HCT116 (cell line): ENCODE results near the gene F13A1. TPM values are rescaled to one million over a fixed set of nuclear protein-coding genes. Genes with fewer than 3 reads are reported as not detected.

Experiments
- ATAC-seq: fragments of 200-7000 bp; cut with Tn5 transposase; 2 replicates; pipeline ENCODE4 v1.9.1; 2020; ENCODE audit warnings: mild to moderate bottlenecking, moderate library complexity
- BruUV-seq: library from RNA; stranded (reverse); fragments of 400-500 nt; replicated peaks from 2 replicates; lab custom pipeline; 2021; lab: Mats Ljungman, UMichigan
- CTCF ChIA-PET: fragments of 300-600 bp; sonication (Branson Sonifier 250); formaldehyde crosslinking; loops from one replicate; lab custom pipeline; 2021; ENCODE audit warnings: antibody characterized with exemption; lab: Charles Lee
- POLR2A ChIA-PET: fragments of 300-600, 350-600 bp; sonication (Branson Sonifier 250); formaldehyde crosslinking; loops from one replicate; lab custom pipeline; 2021; ENCODE audit warnings: antibody characterized with exemption; lab: Charles Lee
- RAD21 ChIA-PET, 2 experiments: fragments of 300-600 bp; sonication (Branson Sonifier 250); formaldehyde crosslinking; loops; one replicate each; lab custom pipeline; 2023; ENCODE audit warnings: low total read pairs in 2 of 2; ENCODE audit not compliant: uncharacterized antibody in 2 of 2, unreplicated experiment in 2 of 2, low non-redundant PET in 1 of 2; lab: Charles Lee
- DNase-seq: peaks from one replicate; pipeline ENCODE4 v3.0.0-alpha.2; 2010; ENCODE audit warnings: low read depth, low spot score
- H2AFZ ChIP-seq: fragments of 200-600 bp; shearing (Covaris generic), sonication (generic); 2 replicates; pipeline ENCODE4 v1.6.1; 2017; ENCODE audit warnings: low read depth, mixed run types, mixed read lengths, antibody characterized with exemption, low read length; ENCODE audit not compliant: poor library complexity, severe bottlenecking
- H3K27ac ChIP-seq: 2 replicates; pipeline ENCODE4 v1.5.1; 2012; ENCODE audit warnings: low read depth, low read length
- H3K27me3 ChIP-seq: fragments of 200-600 bp; sonication (generic); 2 replicates; pipeline ENCODE4 v1.6.1; 2016; ENCODE audit warnings: mixed run types, low read length, mixed read lengths; ENCODE audit not compliant: insufficient read depth
- H3K36me3 ChIP-seq, 2 experiments: fragments of 200-500 bp in 1 of 2; fragments of 200-600 bp in 1 of 2; sonication (Bioruptor generic) in 1 of 2; sonication (generic) in 1 of 2; 2 replicates each; pipeline versions ENCODE4 v1.5.1 to v1.6.1; 2014 to 2016; ENCODE audit warnings: low read length in 2 of 2, inconsistent platforms in 1 of 2, mixed read lengths in 1 of 2, mixed run types in 1 of 2; ENCODE audit not compliant: insufficient read depth in 2 of 2, control insufficient read depth in 1 of 2
- H3K4me1 ChIP-seq, 2 experiments: fragments of 200-600 bp in 1 of 2; sonication (generic) in 1 of 2; 2 replicates each; pipeline versions ENCODE4 v1.5.1 to v1.6.1; 2012 to 2017; ENCODE audit warnings: low read length in 2 of 2, inconsistent platforms in 1 of 2, mild to moderate bottlenecking in 1 of 2, mixed read lengths in 1 of 2, mixed run types in 1 of 2, moderate library complexity in 1 of 2; ENCODE audit not compliant: insufficient read depth in 2 of 2, control insufficient read depth in 1 of 2
- H3K4me2 ChIP-seq: fragments of 200-600 bp; sonication (generic); 2 replicates; pipeline ENCODE4 v1.6.1; 2017; ENCODE audit warnings: mixed run types, low read length, mixed read lengths
- H3K4me3 ChIP-seq, 2 experiments: fragments of 200-600 bp in 1 of 2; sonication (generic) in 1 of 2; replicated peaks in 1 of 2; 2 replicates each; pipeline ENCODE4 v1.5.1; 2011 to 2016; ENCODE audit warnings: low read length in 2 of 2, control low read depth in 1 of 2, low read depth in 1 of 2, mild to moderate bottlenecking in 1 of 2, mixed read lengths in 1 of 2, mixed run types in 1 of 2
- H3K79me2 ChIP-seq: fragments of 200-600 bp; sonication (generic); 2 replicates; pipeline ENCODE4 v1.6.1; 2017; ENCODE audit warnings: mild to moderate bottlenecking, mixed run types, low read length, moderate library complexity, mixed read lengths; ENCODE audit not compliant: insufficient read depth
- H3K9ac ChIP-seq: fragments of 200-600 bp; sonication (generic); 2 replicates; pipeline ENCODE4 v1.6.1; 2016; ENCODE audit warnings: low read length, mixed read lengths
- H3K9me2 ChIP-seq: fragments of 200-600 bp; sonication (generic), shearing (Covaris generic); 2 replicates; pipeline ENCODE4 v1.6.1; 2017; ENCODE audit warnings: mixed run types, mild to moderate bottlenecking, moderate library complexity; ENCODE audit not compliant: insufficient read depth
- H3K9me3 ChIP-seq, 2 experiments: fragments of 200-500 bp in 1 of 2; fragments of 200-600 bp in 1 of 2; sonication (Bioruptor generic) in 1 of 2; sonication (generic) in 1 of 2; 2 replicates each; pipeline ENCODE4 v1.6.1; 2014 to 2017; ENCODE audit warnings: low read length in 2 of 2, mixed read lengths in 2 of 2, inconsistent platforms in 1 of 2, low read depth in 1 of 2, mild to moderate bottlenecking in 1 of 2, mixed run types in 1 of 2, moderate library complexity in 1 of 2; ENCODE audit not compliant: control insufficient read depth in 1 of 2, insufficient read depth in 1 of 2
- H4K20me1 ChIP-seq: fragments of 200-600 bp; sonication (generic), shearing (Covaris generic); 2 replicates; pipeline ENCODE4 v1.6.1; 2017; ENCODE audit warnings: mixed run types, mild to moderate bottlenecking, moderate library complexity; ENCODE audit not compliant: insufficient read depth
- ELF1 ChIP-seq: IDR thresholded peaks from 2 replicates; pipeline ENCODE4 v1.6.1; 2012; ENCODE audit warnings: low read depth, borderline replicate concordance
- EZH2 ChIP-seq: fragments of 200-600 bp; sonication (generic); IDR thresholded peaks from 2 replicates; pipeline ENCODE4 v1.6.1; 2017; ENCODE audit warnings: antibody characterized with exemption, mixed run types
- EZH2phosphoT487 ChIP-seq: fragments of 200-600 bp; IDR thresholded peaks from 2 replicates; pipeline ENCODE4 v1.6.1; 2018; ENCODE audit warnings: antibody characterized with exemption, borderline replicate concordance
- FOSL1 ChIP-seq: IDR thresholded peaks from 2 replicates; pipeline ENCODE4 v1.6.1; 2012; ENCODE audit warnings: low read depth
- MAX ChIP-seq: IDR thresholded peaks from 2 replicates; pipeline ENCODE4 v1.6.1; 2012
- POLR2A ChIP-seq: IDR thresholded peaks from 2 replicates; pipeline ENCODE4 v1.7.0; 2011; ENCODE audit warnings: borderline replicate concordance; ENCODE audit not compliant: insufficient read depth, insufficient read length; ENCODE audit errors: extremely low read depth
- POLR2AphosphoS5 ChIP-seq: IDR thresholded peaks from 2 replicates; pipeline ENCODE4 v1.6.1; 2011; ENCODE audit warnings: mild to moderate bottlenecking, low read depth, low read length, moderate library complexity
- SIN3A ChIP-seq: IDR thresholded peaks from 2 replicates; pipeline ENCODE4 v1.6.1; 2012; ENCODE audit warnings: low read depth
- TCF7L2 ChIP-seq: IDR thresholded peaks from 2 replicates; pipeline ENCODE4 v1.7.0; 2011; ENCODE audit warnings: borderline replicate concordance, inconsistent platforms; ENCODE audit not compliant: insufficient read depth, insufficient read length; ENCODE audit errors: extremely low read depth
- ZBTB33 ChIP-seq: IDR thresholded peaks from 2 replicates; pipeline ENCODE4 v1.6.1; 2011; ENCODE audit warnings: mild to moderate bottlenecking, low read length, moderate library complexity; ENCODE audit not compliant: insufficient replicate concordance; ENCODE audit errors: extremely low read depth
- ZNF274 ChIP-seq: fragments of 200-500 bp; sonication (Bioruptor generic); IDR thresholded peaks from 2 replicates; pipeline ENCODE4 v1.6.1; 2014; ENCODE audit warnings: mild to moderate bottlenecking, low read depth, low read length, inconsistent platforms
- intact Hi-C: fragments of 100-400 bp; cut with micrococcal nuclease; formaldehyde crosslinking; loops from 2 replicates; pipeline ENCODE4 v1.10.0; 2022
- total RNA-seq: library from RNA; stranded (reverse); gene quantifications from one replicate; pipeline ENCODE4 v1.2.1, GENCODE V29; 2021; ENCODE audit not compliant: unreplicated experiment
- TF ChIP-seq, protein P1 (sequence below): IDR thresholded peaks from 2 replicates; pipeline ENCODE4 v1.6.1; 2012

F13A1 gene
- total RNA-seq, 1 experiment from 2014 or later, result 0.34 TPM

- TF ChIP-seq POLR2AphosphoS5, result no peak
- TF ChIP-seq ZBTB33, result no peak
- no peak for TF ChIP-seq EZH2
- no peak for TF ChIP-seq EZH2phosphoT487
Observed at GRCh38 chr6:6320901-6321300, 439 bp upstream of the F13A1 start (continued).

DNA sequence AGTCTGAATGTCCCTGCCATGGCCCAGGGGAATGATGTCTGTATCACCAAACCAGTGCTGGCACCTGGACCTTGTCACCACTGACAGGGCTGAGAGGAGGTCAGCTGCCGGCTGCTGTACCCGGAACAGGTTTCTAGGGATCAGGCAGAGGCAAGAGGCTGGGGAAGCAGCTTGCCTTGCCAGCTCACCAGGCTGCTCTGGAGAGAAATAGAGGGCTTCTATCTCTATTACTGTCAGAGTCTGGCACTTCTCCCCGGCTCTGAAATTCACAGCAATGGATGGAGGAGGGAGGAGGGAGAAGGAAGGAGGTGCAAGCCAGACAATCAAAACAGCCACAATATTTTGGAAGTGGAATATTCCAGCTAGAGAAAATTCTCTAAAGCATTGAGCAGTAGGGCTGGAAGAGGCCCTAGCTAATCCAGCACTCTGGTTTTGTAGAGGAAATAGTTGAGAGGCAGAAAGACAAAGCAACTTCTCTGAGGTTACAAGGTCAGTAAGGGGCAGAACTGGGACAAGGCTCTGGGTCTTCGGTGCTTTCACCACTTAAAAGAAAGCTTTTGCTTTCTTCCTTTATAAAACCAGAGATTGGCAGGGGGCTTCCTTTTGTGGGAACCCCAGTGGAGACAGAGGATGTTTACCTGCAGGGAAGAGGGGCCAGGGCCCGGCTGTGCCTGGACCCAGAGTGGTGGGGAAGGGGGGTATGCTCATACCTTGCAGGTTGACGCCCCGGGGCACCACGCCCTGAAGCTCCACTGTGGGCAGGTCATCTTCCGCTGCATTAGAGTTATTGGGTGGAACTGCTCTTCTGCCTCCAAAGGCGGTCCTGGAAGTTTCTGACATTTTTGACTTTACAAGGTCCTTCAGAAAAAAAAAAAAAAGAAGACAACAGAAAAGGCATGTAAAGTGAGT, 2.4 kb downstream of the F13A1 start:
- intact Hi-C loops, result no loop called here
- H3K9me3 ChIP-seq, result no peaks in the 10 kb centered on the region
- no peak overlapping the region for H3K9ac ChIP-seq
- ATAC-seq (no peak), DNase-seq (no peak)
- ChIA-PET CTCF (interaction anchor here (1.0 kb wide), 1 partner anchor 229 kb away, joined by 3 read pairs; no protein-coding TSS in a partner anchor), POLR2A (no interaction called here), RAD21 (no interaction called here)
- H3K79me2 ChIP-seq, result no peaks in the 10 kb centered on the region
- H3K27ac ChIP-seq, result no peak overlapping the region
- H3K9me2 ChIP-seq, result no peaks in the 10 kb centered on the region
- peaks cover 15% of the 10 kb centered on the region; the same call in 1 of the 2 replicates for H3K27me3 ChIP-seq
- no peaks in the 10 kb centered on the region for H3K4me1 ChIP-seq
- BruUV-seq, result no TSS peak
- H3K4me3 ChIP-seq, result no peak overlapping the region
- no peak overlapping the region for H2AFZ ChIP-seq
- 0 out of 2 replicates have a peak, but pooled peaks cover 3% of the 10 kb centered on the region for H4K20me1 ChIP-seq
- H3K36me3 ChIP-seq, result no peaks in the 10 kb centered on the region
- no peak overlapping the region for H3K4me2 ChIP-seq
- no peak for TF ChIP-seq FOSL1
- no peak for TF ChIP-seq ELF1
- no peak for TF ChIP-seq POLR2A
- no peak for TF ChIP-seq TCF7L2
- TF ChIP-seq, protein P1, sequence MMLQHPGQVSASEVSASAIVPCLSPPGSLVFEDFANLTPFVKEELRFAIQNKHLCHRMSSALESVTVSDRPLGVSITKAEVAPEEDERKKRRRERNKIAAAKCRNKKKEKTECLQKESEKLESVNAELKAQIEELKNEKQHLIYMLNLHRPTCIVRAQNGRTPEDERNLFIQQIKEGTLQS, result no peak
- no peak for TF ChIP-seq EZH2
- TF ChIP-seq MAX, result no peak
- no peak for TF ChIP-seq SIN3A
- no peak for TF ChIP-seq ZBTB33
- no peak for TF ChIP-seq ZNF274
